Gastroesophageal sphincter (tissue), 3 donors: Measurements from ENCODE around the gene GRM4.

ENCODE experiments used
- CTCF ChIP-seq, 4 experiments: fragments of 200-600 bp in 2 of 4; fragments of 450-650 bp in 2 of 4; sonication (generic) in 1 of 4; IDR thresholded peaks; one replicate each; pipeline ENCODE4 v1.5.1; 2017 to 2019; ENCODE audit warnings: antibody characterized with exemption in 4 of 4, mild to moderate bottlenecking in 2 of 4, moderate library complexity in 2 of 4
- EP300 ChIP-seq: sonication (generic); formaldehyde crosslinking; IDR thresholded peaks from one replicate; pipeline ENCODE4 v1.6.1; 2017; ENCODE audit warnings: antibody characterized with exemption, mild to moderate bottlenecking
- POLR2A ChIP-seq, 2 donors: fragments of 450-650 bp; IDR thresholded peaks; one replicate each; pipeline ENCODE4 v1.6.1; 2017; ENCODE audit warnings: antibody characterized with exemption in 2 of 2, mild to moderate bottlenecking in 2 of 2, moderate library complexity in 1 of 2

- TF ChIP-seq POLR2A (IDR thresholded peaks at IDR 0.05): no peak
- no peak for TF ChIP-seq CTCF (IDR thresholded peaks at IDR 0.05)
- no peak for TF ChIP-seq EP300
These were observed 3.6 kb downstream of the GRM4 start for GRCh38 chr6:34142061-34142998.
